Loucy (cell line): Measurements from ENCODE around the gene HASPIN.

Experiments used
- H2AFZ ChIP-seq: fragments of 200-600 bp; sonication (generic); 2 replicates; pipeline ENCODE4 v1.6.0; 2016; ENCODE audit warnings: antibody characterized with exemption, mild to moderate bottlenecking, low read length, moderate library complexity
- H3F3A ChIP-seq: fragments of 200-600 bp; 2 replicates; pipeline ENCODE4 v1.6.0; 2016; ENCODE audit warnings: antibody characterized with exemption, low read depth, mild to moderate bottlenecking
- H3K27me3 ChIP-seq: fragments of 200-600 bp; sonication (generic); 2 replicates; pipeline ENCODE4 v1.6.1; 2014; ENCODE audit warnings: low read length, mild to moderate bottlenecking; ENCODE audit not compliant: insufficient read depth, poor library complexity, severe bottlenecking
- H3K36me3 ChIP-seq: fragments of 200-600 bp; sonication (generic); 2 replicates; pipeline ENCODE4 v1.6.1; 2016; ENCODE audit warnings: low read length; ENCODE audit not compliant: insufficient read depth
- H3K4me1 ChIP-seq: fragments of 200-600 bp; sonication (generic); 2 replicates; pipeline ENCODE4 v1.5.1; 2014; ENCODE audit warnings: low read length, mild to moderate bottlenecking; ENCODE audit not compliant: insufficient read depth, poor library complexity, severe bottlenecking
- H3K4me2 ChIP-seq: fragments of 200-600 bp; sonication (generic); 2 replicates; pipeline ENCODE4 v1.6.0; 2014; ENCODE audit warnings: antibody characterized with exemption, low read length, low read depth, mild to moderate bottlenecking; ENCODE audit not compliant: poor library complexity, severe bottlenecking
- H3K4me3 ChIP-seq: fragments of 200-600 bp; sonication (generic); 2 replicates; pipeline ENCODE4 v1.5.1; 2014; ENCODE audit warnings: low read length, mild to moderate bottlenecking, mixed read lengths; ENCODE audit not compliant: poor library complexity, severe bottlenecking
- H3K79me2 ChIP-seq: fragments of 200-600 bp; sonication (generic); 2 replicates; pipeline ENCODE4 v1.6.1; 2014; ENCODE audit warnings: low read length; ENCODE audit not compliant: insufficient read depth
- H3K9ac ChIP-seq: fragments of 200-600 bp; sonication (generic); 2 replicates; pipeline ENCODE4 v1.6.0; 2014; ENCODE audit warnings: mild to moderate bottlenecking, low read depth, low read length, moderate library complexity; ENCODE audit not compliant: poor library complexity, severe bottlenecking
- H3K9me2 ChIP-seq: fragments of 200-600 bp; sonication (generic); replicated peaks from 2 replicates; pipeline ENCODE4 v1.6.1; 2016; ENCODE audit warnings: low read depth, low read length, mixed read lengths
- H3K9me3 ChIP-seq: fragments of 200-600 bp; sonication (generic); 2 replicates; pipeline ENCODE4 v1.6.1; 2014; ENCODE audit warnings: mild to moderate bottlenecking, antibody characterized with exemption, low read length, low read depth; ENCODE audit not compliant: insufficient read depth
- H4K20me1 ChIP-seq: fragments of 200-600 bp; sonication (generic); 2 replicates; pipeline ENCODE4 v1.6.0; 2014; ENCODE audit warnings: antibody characterized with exemption, low read length, mild to moderate bottlenecking; ENCODE audit not compliant: insufficient read depth, poor library complexity, severe bottlenecking
- EZH2phosphoT487 ChIP-seq: fragments of 200-600 bp; IDR thresholded peaks from 2 replicates; pipeline ENCODE4 v1.6.1; 2018; ENCODE audit warnings: antibody characterized with exemption, mild to moderate bottlenecking, moderate library complexity, borderline replicate concordance
- TF ChIP-seq, protein P1 (sequence below): fragments of 200-600 bp; sonication (generic); conservative IDR thresholded peaks from 2 replicates; pipeline ENCODE4 v1.5.1; 2014; ENCODE audit warnings: mild to moderate bottlenecking, antibody characterized with exemption, low read length

HASPIN gene

DNA sequence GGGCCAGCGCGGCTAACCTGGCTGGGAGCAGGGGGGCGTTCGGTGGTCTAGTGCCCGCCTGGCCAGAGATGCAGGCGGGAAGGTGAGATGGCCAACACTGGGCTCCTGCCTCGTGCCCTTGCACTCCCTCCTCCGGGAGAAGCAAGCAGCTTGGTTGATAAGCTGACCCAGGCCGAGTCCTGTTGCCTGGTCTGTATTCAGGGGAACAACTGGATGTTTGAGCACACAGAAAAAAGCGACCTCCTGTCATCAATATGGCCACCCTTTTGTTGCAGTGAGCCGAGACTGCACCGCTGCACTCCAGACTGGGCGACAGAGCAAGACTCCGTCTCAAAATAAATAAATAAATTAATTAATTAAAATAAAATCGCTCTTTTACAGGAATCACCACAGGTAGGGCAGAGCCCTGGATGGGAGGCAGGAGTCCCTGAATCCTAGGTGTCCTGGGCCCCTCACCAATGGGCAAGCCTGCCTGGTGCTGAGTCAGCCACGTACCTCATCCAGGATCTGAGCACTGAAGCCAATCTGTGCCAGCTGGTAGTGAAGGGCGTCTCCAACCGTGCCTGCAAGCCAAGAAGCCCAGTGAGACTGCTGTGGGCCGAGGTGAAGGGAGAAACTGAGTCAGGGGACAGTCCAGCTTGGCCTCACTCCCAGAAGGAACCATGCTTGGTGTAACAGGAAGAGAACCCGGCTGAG lies 31.8 kb downstream of the HASPIN start:
- Histone ChIP-seq H3K36me3 (no peaks in the 10 kb centered on the region), H3F3A (no peaks in the 10 kb centered on the region), H3K4me1 (peaks cover 27% of the 10 kb centered on the region), H3K4me2 (no peak overlapping the region), H3K4me3 (no peak overlapping the region), H3K9me2 (no peaks in the 10 kb centered on the region), H4K20me1 (no peaks in the 10 kb centered on the region), H3K9ac (no peak overlapping the region), H3K79me2 (no peaks in the 10 kb centered on the region), H3K9me3 (no peaks in the 10 kb centered on the region), H2AFZ (no peak overlapping the region), H3K27me3 (no peaks in the 10 kb centered on the region)
- no peak for TF ChIP-seq EZH2phosphoT487
- TF ChIP-seq, protein P1, sequence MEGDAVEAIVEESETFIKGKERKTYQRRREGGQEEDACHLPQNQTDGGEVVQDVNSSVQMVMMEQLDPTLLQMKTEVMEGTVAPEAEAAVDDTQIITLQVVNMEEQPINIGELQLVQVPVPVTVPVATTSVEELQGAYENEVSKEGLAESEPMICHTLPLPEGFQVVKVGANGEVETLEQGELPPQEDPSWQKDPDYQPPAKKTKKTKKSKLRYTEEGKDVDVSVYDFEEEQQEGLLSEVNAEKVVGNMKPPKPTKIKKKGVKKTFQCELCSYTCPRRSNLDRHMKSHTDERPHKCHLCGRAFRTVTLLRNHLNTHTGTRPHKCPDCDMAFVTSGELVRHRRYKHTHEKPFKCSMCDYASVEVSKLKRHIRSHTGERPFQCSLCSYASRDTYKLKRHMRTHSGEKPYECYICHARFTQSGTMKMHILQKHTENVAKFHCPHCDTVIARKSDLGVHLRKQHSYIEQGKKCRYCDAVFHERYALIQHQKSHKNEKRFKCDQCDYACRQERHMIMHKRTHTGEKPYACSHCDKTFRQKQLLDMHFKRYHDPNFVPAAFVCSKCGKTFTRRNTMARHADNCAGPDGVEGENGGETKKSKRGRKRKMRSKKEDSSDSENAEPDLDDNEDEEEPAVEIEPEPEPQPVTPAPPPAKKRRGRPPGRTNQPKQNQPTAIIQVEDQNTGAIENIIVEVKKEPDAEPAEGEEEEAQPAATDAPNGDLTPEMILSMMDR = no peak

DNA sequence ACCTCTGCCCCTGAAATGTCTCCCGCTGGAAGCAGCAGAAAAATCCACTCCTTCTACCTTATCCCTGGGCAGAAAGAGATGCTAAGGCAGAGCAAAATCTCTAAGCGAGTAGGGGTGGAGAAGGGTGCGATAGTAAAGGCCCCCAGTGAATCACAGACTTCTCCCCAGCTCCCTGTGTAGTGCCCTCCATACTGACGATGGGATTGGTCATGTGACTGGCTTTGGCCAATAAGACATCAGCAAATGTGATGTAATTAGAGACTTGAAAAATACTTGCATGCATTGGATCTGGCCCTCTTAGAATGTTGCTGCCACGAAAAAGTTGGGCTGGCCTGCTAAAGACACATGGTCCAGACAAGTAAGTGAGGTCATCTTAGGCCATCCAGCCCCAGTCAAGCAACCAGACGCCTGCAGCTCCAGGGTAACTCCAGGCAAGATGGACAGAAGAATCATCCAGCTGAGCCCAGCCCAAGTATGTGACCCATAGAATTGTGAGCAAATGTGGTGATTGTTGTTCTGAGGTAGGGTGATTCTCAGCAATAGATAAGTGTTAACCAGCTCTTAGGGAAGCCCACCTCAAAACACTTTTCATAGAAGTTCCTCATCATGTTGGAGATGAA lies 36.0 kb downstream of the HASPIN start:
- no peak overlapping the region for H2AFZ ChIP-seq
- H3K9ac ChIP-seq = no peak overlapping the region
- no peaks in the 10 kb centered on the region for H3K9me3 ChIP-seq
- H3K4me1 ChIP-seq = peaks cover 18% of the 10 kb centered on the region
- H4K20me1 ChIP-seq = no peaks in the 10 kb centered on the region
- H3K4me2 ChIP-seq = no peak overlapping the region
- TF ChIP-seq, protein P1 = no peak
- no peak for TF ChIP-seq EZH2phosphoT487
- no peaks in the 10 kb centered on the region for H3K27me3 ChIP-seq
- H3K9me2 ChIP-seq = no peaks in the 10 kb centered on the region
- H3F3A ChIP-seq = no peaks in the 10 kb centered on the region
- no peak overlapping the region for H3K4me3 ChIP-seq
- no peaks in the 10 kb centered on the region for H3K79me2 ChIP-seq
- no peaks in the 10 kb centered on the region for H3K36me3 ChIP-seq

DNA sequence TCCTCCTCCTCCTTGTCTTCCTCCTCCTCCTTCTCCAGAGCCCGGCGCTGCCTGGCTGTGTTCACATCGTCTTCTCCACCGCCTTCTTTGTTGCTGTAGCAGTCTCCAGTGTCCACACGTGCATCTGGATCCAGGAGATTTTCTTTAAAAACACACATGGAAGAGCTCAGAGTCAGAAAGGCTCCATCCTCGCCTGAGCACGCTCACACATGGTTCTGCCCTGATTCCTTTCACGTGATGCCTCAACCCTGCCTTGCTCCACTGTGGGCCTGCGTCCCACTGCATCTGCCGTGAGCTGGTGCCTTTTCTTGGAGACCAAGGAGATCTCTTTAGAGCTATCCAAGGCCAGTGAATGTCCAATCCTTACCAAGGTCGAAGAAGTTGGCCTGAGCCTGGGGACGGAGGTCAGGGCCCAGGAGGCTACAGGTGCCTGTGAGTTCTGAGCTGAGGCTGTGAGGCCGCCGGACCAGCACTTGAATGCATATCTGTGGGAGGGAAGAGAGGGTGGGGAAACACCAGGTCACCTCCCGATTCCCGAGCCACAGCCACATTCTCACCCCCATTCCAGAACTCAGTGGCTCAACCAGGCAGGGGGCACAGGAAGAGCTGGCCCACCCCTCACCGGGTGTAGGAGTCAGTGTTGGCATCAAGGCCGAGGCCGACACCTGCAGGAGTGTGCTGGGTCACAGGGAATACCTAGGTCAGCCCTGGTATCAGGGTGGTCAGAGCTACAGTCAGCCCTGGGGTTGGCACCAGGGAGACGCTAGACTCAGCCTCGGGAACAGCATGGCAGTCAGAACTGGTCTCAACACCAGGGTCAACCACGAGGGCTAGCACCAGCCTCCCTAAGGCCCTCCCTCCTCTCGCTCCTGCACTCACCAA lies 37.6 kb downstream of the HASPIN start:
- Histone ChIP-seq H3F3A (peaks cover 8% of the 10 kb centered on the region), H3K4me1 (peaks cover 29% of the 10 kb centered on the region), H3K9ac (no peak overlapping the region), H3K79me2 (no peaks in the 10 kb centered on the region), H3K9me2 (no peaks in the 10 kb centered on the region), H4K20me1 (no peaks in the 10 kb centered on the region), H3K9me3 (no peaks in the 10 kb centered on the region), H3K36me3 (no peaks in the 10 kb centered on the region), H3K4me3 (no peak overlapping the region), H3K27me3 (no peaks in the 10 kb centered on the region), H3K4me2 (no peak overlapping the region), H2AFZ (no peak overlapping the region)
- TF ChIP-seq, protein P1 = no peak
- no peak for TF ChIP-seq EZH2phosphoT487
